Type B pancreatic cell (in vitro differentiated cells): ENCODE data around the gene TSC1. TPM values are rescaled to one million over a fixed set of nuclear protein-coding genes. Genes with fewer than 3 reads are reported as not detected.

Source experiments
- DNase-seq: peaks from one replicate; pipeline ENCODE4 v3.0.0; 2021; ENCODE audit warnings: mixed read lengths; ENCODE audit not compliant: unreplicated experiment; ENCODE audit errors: extremely low spot score
- H3K27ac Mint-ChIP-seq: 2 replicates; pipeline ENCODE4 v1.8.0; 2021; ENCODE audit warnings: mild to moderate bottlenecking, mixed read lengths
- H3K27me3 Mint-ChIP-seq: 2 replicates; pipeline ENCODE4 v1.8.0; 2021; ENCODE audit warnings: mixed read lengths
- H3K36me3 Mint-ChIP-seq: 2 replicates; pipeline ENCODE4 v1.8.0; 2021; ENCODE audit warnings: mixed read lengths
- H3K4me1 Mint-ChIP-seq: one replicate; pipeline ENCODE4 v1.8.0; 2021; ENCODE audit warnings: mixed read lengths; ENCODE audit not compliant: unreplicated experiment
- H3K4me3 Mint-ChIP-seq: 2 replicates; pipeline ENCODE4 v1.8.0; 2021; ENCODE audit warnings: mild to moderate bottlenecking, mixed read lengths
- H3K9me3 Mint-ChIP-seq: 2 replicates; pipeline ENCODE4 v1.8.0; 2021; ENCODE audit warnings: mixed read lengths
- CTCF ChIP-seq: fragments of 200-600 bp; sonication (generic); conservative IDR thresholded peaks from 2 replicates; pipeline ENCODE4 v1.5.0; 2021; ENCODE audit warnings: antibody characterized with exemption, mild to moderate bottlenecking
- total RNA-seq: library from RNA; stranded (reverse); gene quantifications from 2 replicates; pipeline ENCODE4 v1.2.1, GENCODE V29; 2021; ENCODE audit warnings: low replicate concordance

The TSC1 gene
- total RNA-seq, 1 donor from 2014 or later: 58.9 TPM

GRCh38 chr9:132989414-132989996 is 45.1 kb upstream of the TSC1 start:
- peaks cover 12% of the 10 kb centered on the region for H3K4me1 Mint-ChIP-seq
- no peak overlapping the region for H3K4me3 Mint-ChIP-seq

GRCh38 chr9:132989014-132989310 is 44.5 kb upstream of the TSC1 start:
- Mint-ChIP-seq H3K27me3 (peaks cover 40% of the 10 kb centered on the region), H3K27ac (no peak overlapping the region), H3K36me3 (no peaks in the 10 kb centered on the region), H3K4me3 (no peak overlapping the region), H3K4me1 (peaks cover 9% of the 10 kb centered on the region), H3K9me3 (no peaks in the 10 kb centered on the region)
- no peak for DNase-seq
- no peak for TF ChIP-seq CTCF

More at GRCh38 chr9:132989414-132989996, 45.1 kb upstream of the TSC1 start:
- Mint-ChIP-seq H3K36me3 (no peaks in the 10 kb centered on the region), H3K27me3 (peaks cover 44% of the 10 kb centered on the region), H3K9me3 (no peaks in the 10 kb centered on the region), H3K27ac (no peak overlapping the region)
- TF ChIP-seq CTCF: no peak
- no peak for DNase-seq

GRCh38 chr9:132988244-132989013 is 44.0 kb upstream of the TSC1 start:
- Mint-ChIP-seq H3K27ac (no peak overlapping the region), H3K36me3 (no peaks in the 10 kb centered on the region), H3K9me3 (no peaks in the 10 kb centered on the region)

GRCh38 chr9:132986640-132987620 is 42.5 kb upstream of the TSC1 start:
- H3K4me1 Mint-ChIP-seq: peaks cover 5% of the 10 kb centered on the region
- no peak overlapping the region for H3K4me3 Mint-ChIP-seq
- no peaks in the 10 kb centered on the region for H3K9me3 Mint-ChIP-seq
- no peak overlapping the region for H3K27ac Mint-ChIP-seq
- peaks cover 39% of the 10 kb centered on the region for H3K27me3 Mint-ChIP-seq
- DNase-seq: no peak
- TF ChIP-seq CTCF: no peak
- H3K36me3 Mint-ChIP-seq: no peaks in the 10 kb centered on the region

More at GRCh38 chr9:132988244-132989013, 44.0 kb upstream of the TSC1 start:
- Mint-ChIP-seq H3K27me3 (peaks cover 41% of the 10 kb centered on the region), H3K4me3 (no peak overlapping the region), H3K4me1 (peaks cover 9% of the 10 kb centered on the region)
- TF ChIP-seq CTCF: no peak
- DNase-seq: no peak

- H3K4me3 Mint-ChIP-seq: no peak overlapping the region
- no peak overlapping the region for H3K27ac Mint-ChIP-seq
- no peak for TF ChIP-seq CTCF
- H3K4me1 Mint-ChIP-seq: no peaks in the 10 kb centered on the region
- peaks cover 39% of the 10 kb centered on the region for H3K27me3 Mint-ChIP-seq
- no peak for DNase-seq
- no peaks in the 10 kb centered on the region for H3K36me3 Mint-ChIP-seq
- no peaks in the 10 kb centered on the region for H3K9me3 Mint-ChIP-seq
These were observed 41.7 kb upstream of the TSC1 start for GRCh38 chr9:132986114-132986513.
